SK-N-SH treated with all-trans-retinoic acid at 6 μM for 48 hours (cell line): ENCODE data around the gene MFAP1.

ENCODE experiments used
- CREB5 ChIP-seq: fragments of 250-450 bp; sonication (Bioruptor Pico); IDR thresholded peaks from 2 replicates; pipeline ENCODE4 v1.5.1; 2020; ENCODE audit warnings: low read depth, mild to moderate bottlenecking, moderate library complexity
- CSDC2 ChIP-seq: fragments of 250-450 bp; sonication (Bioruptor Pico); IDR thresholded peaks from 2 replicates; pipeline ENCODE4 v1.5.0; 2020; ENCODE audit warnings: mild to moderate bottlenecking, moderate library complexity
- RARB ChIP-seq: fragments of 250-450 bp; sonication (Bioruptor Pico); IDR thresholded peaks from 2 replicates; pipeline ENCODE4 v1.8.0; 2021; ENCODE audit warnings: mild to moderate bottlenecking, moderate library complexity
- ZFP3 ChIP-seq: fragments of 250-450 bp; sonication (Bioruptor Pico); IDR thresholded peaks from 2 replicates; pipeline ENCODE4 v1.5.0; 2020; ENCODE audit warnings: mild to moderate bottlenecking, moderate library complexity
- ZNF8 ChIP-seq: fragments of 450-650 bp; formaldehyde crosslinking; IDR thresholded peaks from 2 replicates; pipeline ENCODE4 v1.5.0; 2020; ENCODE audit warnings: mild to moderate bottlenecking, moderate library complexity

- TF ChIP-seq ZFP3 (no peak), ZNF8 (CRISPR knock-in tag) (no peak), CREB5 (CRISPR knock-in tag) (no peak), RARB (CRISPR knock-in tag) (no peak), CSDC2 (CRISPR knock-in tag) (no peak)
Observed at GRCh38 chr15:43859546-43859945, 35.1 kb upstream of the MFAP1 start.
